A673 (cell line): ENCODE measurements around the gene METTL9. TPM values are rescaled to one million over a fixed set of nuclear protein-coding genes. Genes with fewer than 3 reads are reported as not detected.

Experiments used
- BruUV-seq: library from RNA; stranded (reverse); fragments of 400-500 nt; replicated peaks from 2 replicates; lab custom pipeline; 2021; lab: Mats Ljungman, UMichigan
- CTCF ChIA-PET: fragments of 300-600 bp; sonication (Branson Sonifier 250); formaldehyde crosslinking; loops from one replicate; lab custom pipeline; 2022; ENCODE audit warnings: antibody characterized with exemption; lab: Charles Lee
- POLR2A ChIA-PET: fragments of 300-600 bp; sonication (Branson Sonifier 250); formaldehyde crosslinking; loops from one replicate; lab custom pipeline; 2022; ENCODE audit warnings: antibody characterized with exemption; ENCODE audit not compliant: low non-redundant PET; lab: Charles Lee
- DNase-seq: peaks from one replicate; pipeline ENCODE4 v3.0.0-alpha.2; 2015; ENCODE audit warnings: low spot score
- H3K27ac ChIP-seq: fragments of 200-600 bp; sonication (generic); 2 replicates; pipeline ENCODE4 v1.5.1; 2016; ENCODE audit warnings: mixed run types, low read depth, mild to moderate bottlenecking, mixed read lengths, antibody characterized with exemption, low read length; ENCODE audit not compliant: poor library complexity, severe bottlenecking
- H3K27me3 ChIP-seq: fragments of 200-600 bp; sonication (generic); replicated peaks from 2 replicates; pipeline ENCODE4 v1.6.1; 2017; ENCODE audit warnings: mixed run types, low read depth, mild to moderate bottlenecking, mixed read lengths, antibody characterized with exemption, low read length; ENCODE audit not compliant: insufficient read depth, poor library complexity
- H3K36me3 ChIP-seq: fragments of 200-600 bp; sonication (generic); 2 replicates; pipeline ENCODE4 v1.6.1; 2016; ENCODE audit warnings: mixed run types, mild to moderate bottlenecking, mixed read lengths, antibody characterized with exemption, low read length; ENCODE audit not compliant: insufficient read depth, poor library complexity, severe bottlenecking
- H3K4me1 ChIP-seq: fragments of 200-600 bp; sonication (generic); 2 replicates; pipeline ENCODE4 v1.6.1; 2017; ENCODE audit warnings: mixed run types, mild to moderate bottlenecking, mixed read lengths, antibody characterized with exemption, low read length; ENCODE audit not compliant: insufficient read depth, poor library complexity, severe bottlenecking
- H3K4me3 ChIP-seq: fragments of 200-600 bp; sonication (generic); 2 replicates; pipeline ENCODE4 v1.5.1; 2016; ENCODE audit warnings: low read depth, mixed run types, mild to moderate bottlenecking, mixed read lengths, low read length; ENCODE audit not compliant: poor library complexity, severe bottlenecking
- H3K9me3 ChIP-seq: fragments of 200-600 bp; sonication (generic); 2 replicates; pipeline ENCODE4 v1.6.1; 2016; ENCODE audit warnings: mixed run types, low read depth, mild to moderate bottlenecking, mixed read lengths, antibody characterized with exemption, low read length; ENCODE audit not compliant: poor library complexity, severe bottlenecking
- EZH2 ChIP-seq: fragments of 200-600 bp; sonication (generic); IDR thresholded peaks from 2 replicates; pipeline ENCODE4 v1.6.1; 2017; ENCODE audit warnings: borderline replicate concordance, low read depth, mild to moderate bottlenecking, mixed read lengths, antibody characterized with exemption, low read length; ENCODE audit not compliant: poor library complexity, severe bottlenecking
- intact Hi-C: fragments of 100-400 bp; cut with micrococcal nuclease; formaldehyde crosslinking; loops from one replicate; pipeline ENCODE4 v1.10.0; 2022; ENCODE audit not compliant: unreplicated experiment
- total RNA-seq: library from RNA; stranded (reverse); gene quantifications from 2 replicates; pipeline ENCODE4 v1.2.3, GENCODE V29; 2021
- TF ChIP-seq, protein P1 (sequence below): fragments of 300-800, 200-600 bp; sonication (generic); conservative IDR thresholded peaks from 2 replicates; pipeline ENCODE4 v1.5.1; 2017; ENCODE audit warnings: low read depth, mild to moderate bottlenecking, antibody characterized with exemption, low read length, moderate library complexity, mixed read lengths

METTL9 gene
- total RNA-seq, 1 experiment from 2014 or later, result 151 TPM

DNA sequence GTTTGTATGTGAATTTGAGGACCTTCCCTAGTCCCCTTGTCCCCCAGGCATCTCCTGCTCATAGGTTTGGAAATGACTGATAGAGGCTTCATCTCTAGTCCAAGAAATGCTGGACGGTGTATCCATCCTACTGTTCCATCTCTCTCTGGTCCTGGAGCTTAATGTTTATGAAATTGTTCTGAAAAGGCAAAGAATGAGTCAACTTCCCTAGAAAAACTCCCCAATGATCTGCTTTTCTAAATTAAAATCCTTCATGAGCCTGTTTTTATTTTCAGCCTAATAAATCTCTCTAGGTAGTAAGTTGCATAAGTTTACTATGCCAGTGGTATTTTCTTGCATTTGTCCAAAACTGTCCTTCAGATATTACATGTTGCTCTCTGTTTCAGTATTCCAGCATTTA lies 55.1 kb downstream of the METTL9 start:
- no peaks in the 10 kb centered on the region for H3K9me3 ChIP-seq
- intact Hi-C loops, result no loop called here
- ChIA-PET CTCF (no interaction called here), POLR2A (no interaction called here)
- no peak overlapping the region for H3K27ac ChIP-seq
- peaks cover 6% of the 10 kb centered on the region for H3K36me3 ChIP-seq
- no peaks in the 10 kb centered on the region for H3K4me1 ChIP-seq
- H3K4me3 ChIP-seq, result no peak overlapping the region
- H3K27me3 ChIP-seq, result no peaks in the 10 kb centered on the region
- BruUV-seq, result no TSS peak
- DNase-seq, result no peak
- TF ChIP-seq EZH2, result no peak
- TF ChIP-seq, protein P1, sequence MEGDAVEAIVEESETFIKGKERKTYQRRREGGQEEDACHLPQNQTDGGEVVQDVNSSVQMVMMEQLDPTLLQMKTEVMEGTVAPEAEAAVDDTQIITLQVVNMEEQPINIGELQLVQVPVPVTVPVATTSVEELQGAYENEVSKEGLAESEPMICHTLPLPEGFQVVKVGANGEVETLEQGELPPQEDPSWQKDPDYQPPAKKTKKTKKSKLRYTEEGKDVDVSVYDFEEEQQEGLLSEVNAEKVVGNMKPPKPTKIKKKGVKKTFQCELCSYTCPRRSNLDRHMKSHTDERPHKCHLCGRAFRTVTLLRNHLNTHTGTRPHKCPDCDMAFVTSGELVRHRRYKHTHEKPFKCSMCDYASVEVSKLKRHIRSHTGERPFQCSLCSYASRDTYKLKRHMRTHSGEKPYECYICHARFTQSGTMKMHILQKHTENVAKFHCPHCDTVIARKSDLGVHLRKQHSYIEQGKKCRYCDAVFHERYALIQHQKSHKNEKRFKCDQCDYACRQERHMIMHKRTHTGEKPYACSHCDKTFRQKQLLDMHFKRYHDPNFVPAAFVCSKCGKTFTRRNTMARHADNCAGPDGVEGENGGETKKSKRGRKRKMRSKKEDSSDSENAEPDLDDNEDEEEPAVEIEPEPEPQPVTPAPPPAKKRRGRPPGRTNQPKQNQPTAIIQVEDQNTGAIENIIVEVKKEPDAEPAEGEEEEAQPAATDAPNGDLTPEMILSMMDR, result no peak

GRCh38 chr16:21654881-21655280 lies 55.5 kb downstream of the METTL9 start:
- no TSS peak for BruUV-seq
- TF ChIP-seq, protein P1, result no peak
- no peak for TF ChIP-seq EZH2
- no peaks in the 10 kb centered on the region for H3K9me3 ChIP-seq
- ChIA-PET CTCF (no interaction called here), POLR2A (no interaction called here)
- no peak for DNase-seq
- H3K4me3 ChIP-seq, result no peak overlapping the region
- intact Hi-C loops, result no loop called here
- H3K27ac ChIP-seq, result no peak overlapping the region
- no peaks in the 10 kb centered on the region for H3K4me1 ChIP-seq
- H3K36me3 ChIP-seq, result peaks cover 6% of the 10 kb centered on the region
- no peaks in the 10 kb centered on the region for H3K27me3 ChIP-seq

GRCh38 chr16:21656795-21657768 lies 57.7 kb downstream of the METTL9 start:
- ChIA-PET POLR2A (no interaction called here), CTCF (interaction anchor here (0.5 to 1.2 kb wide), 7 partner anchors 8 to 1427 kb away, joined by 3 to 6 read pairs (median 4); no protein-coding TSS in a partner anchor)
- peak; percentile 72 for DNase-seq
- TF ChIP-seq EZH2, result no peak
- TF ChIP-seq, protein P1, result peak; percentile 88
- no peaks in the 10 kb centered on the region for H3K9me3 ChIP-seq
- BruUV-seq, result no TSS peak
- no peaks in the 10 kb centered on the region for H3K27me3 ChIP-seq
- H3K27ac ChIP-seq, result no peak overlapping the region
- H3K36me3 ChIP-seq, result peaks cover 6% of the 10 kb centered on the region
- intact Hi-C loops, result loop anchor here (1.0 kb wide), 1 partner anchor 51 kb away; no protein-coding TSS in a partner anchor
- no peaks in the 10 kb centered on the region for H3K4me1 ChIP-seq
- H3K4me3 ChIP-seq, result no peak overlapping the region
